HUDEP-2 (cell line): ENCODE results near the gene PSMD11.

Experiments
- DNase-seq, 76 experiments: peaks; one replicate each; lab custom pipeline; 2025; ENCODE audit not compliant: unreplicated experiment in 76 of 76; lab: John Stamatoyannopoulos, UW

The PSMD11 gene

GRCh38 chr17:32527146-32527545 is 82.8 kb downstream of the PSMD11 start:
- DNase-seq: no peak

DNA sequence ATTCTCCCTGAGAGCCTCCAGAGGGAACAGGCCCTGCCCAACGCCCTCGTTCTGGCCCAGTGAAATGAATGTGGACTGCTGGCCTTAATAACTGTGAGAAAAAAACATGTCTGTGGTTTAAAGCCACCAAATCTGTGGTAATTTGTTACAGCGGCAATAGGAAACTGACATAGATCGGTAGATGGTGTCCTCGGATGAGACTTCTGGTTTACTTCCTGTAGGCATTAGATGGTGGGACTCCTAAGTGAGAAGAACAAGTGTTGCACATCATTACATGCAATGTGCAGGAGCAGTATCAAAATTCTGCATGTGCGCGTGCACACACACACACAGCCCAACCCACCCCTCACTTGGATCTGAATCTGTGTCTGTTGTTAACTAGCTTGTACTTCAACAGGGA is 84.5 kb downstream of the PSMD11 start:
- no peak for DNase-seq

DNA sequence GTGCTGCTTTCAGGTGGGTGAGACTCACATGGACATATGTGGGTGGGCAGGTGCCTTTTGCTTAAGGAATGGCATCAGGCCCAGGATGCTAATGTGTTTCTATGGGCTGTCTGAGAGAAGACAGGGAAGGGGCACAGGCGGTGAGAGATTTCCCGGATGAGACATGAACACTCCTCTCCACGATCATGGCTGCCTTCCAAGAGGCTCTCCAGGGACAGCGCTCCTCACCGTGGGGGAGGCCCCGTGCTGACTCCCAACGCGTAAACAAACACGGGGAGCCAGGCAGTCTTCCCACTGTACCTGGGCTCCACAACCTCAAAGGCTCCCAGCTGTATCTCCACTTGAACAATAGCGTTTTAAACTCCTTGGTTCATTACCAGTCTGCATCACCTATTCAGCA is 85.3 kb downstream of the PSMD11 start:
- no peak for DNase-seq
